DMS 273 (cell line): ENCODE measurements around the gene MARCHF3.
A peak's percentile ranks its signal among the peaks of the same experiment; 100 is the strongest.
"Not testable (repeated sequence)": the region's sequence is repeated elsewhere in the genome, so short reads cannot be mapped to it uniquely, and the experiment has no call there.

Experiments used
- DNase-seq: peaks from one replicate; lab custom pipeline; 2025; ENCODE audit not compliant: unreplicated experiment; lab: John Stamatoyannopoulos, UW

Gene MARCHF3

GRCh38 chr5:127012916-127013315, 17.4 kb downstream of the MARCHF3 start:
- peak; percentile 23 for DNase-seq

DNA sequence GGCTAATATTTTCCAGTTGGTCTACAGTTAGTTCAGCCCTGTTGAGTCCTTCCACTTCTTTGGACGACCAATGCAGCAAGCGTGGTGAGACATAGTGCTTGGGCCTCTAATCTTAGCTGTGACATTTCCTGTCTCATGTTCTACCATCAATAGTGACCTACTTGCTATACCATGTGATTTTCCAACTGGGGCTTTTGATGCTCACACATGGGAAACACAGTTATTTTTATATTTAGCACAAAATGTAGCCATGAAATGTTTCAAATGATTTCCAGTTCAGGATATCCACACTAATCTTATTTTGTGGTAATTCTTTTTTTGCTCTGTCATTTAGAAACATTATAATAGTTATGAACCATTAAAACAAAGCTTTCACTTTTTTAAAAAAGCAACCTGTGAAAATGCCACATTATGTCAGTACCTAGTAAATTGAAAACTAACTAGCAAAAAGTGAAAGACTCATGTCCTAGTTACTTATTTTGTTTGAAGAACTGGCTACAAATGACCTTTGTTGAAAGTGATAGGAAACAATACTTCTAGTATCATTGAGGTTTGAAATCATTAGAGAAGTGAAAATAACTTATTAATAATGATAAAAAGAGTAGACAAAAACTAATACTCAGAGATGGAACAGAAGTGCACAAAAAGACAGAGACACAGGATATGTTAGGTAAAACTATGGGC, 18.3 kb downstream of the MARCHF3 start:
- DNase-seq, result no peak

GRCh38 chr5:127011153-127011552, 19.2 kb downstream of the MARCHF3 start:
- no peak for DNase-seq

DNA sequence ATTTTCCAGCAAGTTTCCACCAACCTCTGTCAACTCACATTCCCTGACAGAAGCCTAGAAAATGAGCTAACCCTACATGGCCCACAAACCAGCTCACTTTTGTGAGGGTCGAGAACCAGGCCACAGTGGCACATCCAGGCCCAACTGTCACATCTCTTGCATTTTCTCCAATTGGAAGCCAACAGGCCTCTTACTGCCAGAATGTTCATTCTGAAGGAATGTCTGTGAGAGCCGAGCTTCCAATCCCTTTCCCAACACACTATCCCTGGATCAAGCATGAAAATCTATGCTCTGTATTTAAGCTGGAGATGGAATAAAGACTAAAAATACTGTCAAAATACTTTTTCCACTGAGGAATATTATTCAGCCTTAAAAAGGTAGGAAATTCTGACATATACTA, 20.0 kb downstream of the MARCHF3 start:
- DNase-seq, result no peak

DNA sequence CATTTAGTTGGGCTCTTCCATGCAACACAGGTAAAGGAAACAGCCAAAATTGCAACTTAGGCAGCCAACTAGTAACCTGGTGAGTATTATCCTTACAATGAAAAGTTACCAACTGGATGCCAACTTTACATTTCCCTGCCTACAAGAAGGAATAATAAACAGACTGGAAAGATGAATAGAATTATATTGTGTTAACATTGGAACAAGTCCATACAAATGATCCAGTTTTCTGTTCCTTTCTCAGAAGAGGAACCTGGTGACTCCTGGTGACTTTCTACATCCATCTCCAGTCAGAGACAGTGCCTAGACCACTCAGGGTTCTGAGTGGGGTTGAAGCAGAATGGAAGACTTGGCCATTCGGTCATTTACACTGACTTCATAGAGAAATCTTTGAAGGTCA, 20.6 kb downstream of the MARCHF3 start:
- DNase-seq, result no peak

GRCh38 chr5:127008300-127008975, 21.9 kb downstream of the MARCHF3 start:
- DNase-seq, result no peak

GRCh38 chr5:127007522-127007921, 22.8 kb downstream of the MARCHF3 start:
- no peak for DNase-seq

DNA sequence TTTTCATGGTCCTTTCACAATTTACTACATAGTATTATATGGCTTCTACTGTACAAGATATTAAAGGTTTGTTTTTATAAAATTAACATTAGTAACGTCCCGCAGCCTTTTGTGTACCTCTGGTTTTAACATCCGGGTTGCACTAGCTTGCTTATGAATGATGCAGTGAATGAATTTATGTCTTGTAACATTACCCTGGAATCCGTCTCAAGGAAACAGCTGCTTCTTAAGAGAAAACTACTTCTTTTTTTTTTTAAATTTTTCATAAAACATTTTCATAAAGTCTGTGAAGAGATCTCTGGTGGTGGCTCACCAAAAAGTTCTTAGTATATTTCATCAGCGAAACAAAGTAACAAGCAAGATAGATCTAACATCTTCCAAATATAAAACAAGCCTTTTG, 23.6 kb downstream of the MARCHF3 start:
- DNase-seq, result no peak

GRCh38 chr5:127005282-127005681, 25.1 kb downstream of the MARCHF3 start:
- DNase-seq, result not testable (repeated sequence)

DNA sequence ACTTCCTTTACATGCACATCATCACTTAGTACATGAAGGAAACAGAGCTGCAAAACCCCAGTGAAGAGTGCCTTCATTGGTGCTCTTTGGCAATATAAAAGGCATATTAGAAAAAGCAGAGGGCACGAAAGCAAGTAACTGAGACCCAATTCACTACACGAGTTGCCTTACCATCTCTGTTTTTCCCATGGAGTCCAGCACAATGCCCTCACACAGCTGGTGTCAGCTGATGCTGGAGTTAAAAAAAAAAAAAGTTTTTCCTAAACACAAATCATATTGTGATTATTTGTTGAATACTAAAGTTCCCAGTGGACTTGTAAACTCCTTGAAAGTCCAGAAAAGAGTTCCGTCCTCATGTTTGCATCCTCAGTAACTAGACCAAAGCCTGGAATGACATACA, 25.6 kb downstream of the MARCHF3 start:
- no peak for DNase-seq

- DNase-seq, result no peak
These were observed 26.4 kb downstream of the MARCHF3 start for GRCh38 chr5:127003798-127004495.

DNA sequence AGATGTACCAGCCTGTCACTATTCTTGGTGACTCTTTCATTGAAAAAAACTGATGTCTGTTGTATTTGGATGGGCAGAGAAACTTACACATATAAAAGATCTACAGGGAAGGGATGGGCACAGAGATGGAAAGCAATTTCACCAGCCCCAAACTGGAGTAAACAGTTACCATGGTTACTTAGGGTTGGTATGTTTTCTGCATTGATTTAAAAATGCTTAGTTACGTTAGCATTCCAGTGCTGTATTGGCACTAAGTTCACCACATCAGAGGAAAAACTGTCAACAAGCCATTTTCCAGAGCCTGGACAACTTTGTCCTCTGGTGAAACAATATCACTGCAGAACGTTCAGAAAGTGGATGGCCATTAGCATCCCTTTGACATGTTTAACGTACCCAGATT, 28.0 kb downstream of the MARCHF3 start:
- DNase-seq, result no peak

DNA sequence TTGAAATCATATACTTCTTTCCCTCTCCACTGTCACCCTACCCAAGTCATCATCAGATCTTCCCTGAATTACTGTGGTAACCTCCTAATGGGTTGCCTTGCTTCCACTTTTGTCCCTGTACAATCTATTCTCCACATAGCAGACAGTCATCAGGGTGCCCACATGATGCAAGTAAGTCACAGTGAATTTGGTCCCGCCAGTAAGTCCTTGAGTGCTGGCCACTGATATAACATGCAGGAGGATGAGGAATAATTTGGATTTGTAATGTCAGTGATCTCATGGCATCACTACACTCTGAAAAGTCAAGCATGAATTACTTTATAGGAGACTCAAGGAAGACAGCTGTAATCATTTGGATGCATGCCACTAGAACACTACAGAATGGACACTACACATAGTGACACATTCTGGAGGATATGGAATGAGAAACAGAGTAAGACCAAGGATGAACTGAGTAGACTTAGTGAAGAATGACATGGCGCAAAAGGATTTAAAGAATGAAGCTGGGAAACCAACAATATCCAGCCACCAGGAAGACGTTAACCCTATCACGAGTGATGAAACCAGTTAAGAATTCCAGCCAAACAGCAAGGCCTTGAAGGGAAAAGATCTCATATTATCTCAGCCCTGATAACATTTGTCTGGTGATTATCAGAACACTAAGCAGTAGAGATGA, 28.6 kb downstream of the MARCHF3 start:
- DNase-seq, result peak; percentile 39

DNA sequence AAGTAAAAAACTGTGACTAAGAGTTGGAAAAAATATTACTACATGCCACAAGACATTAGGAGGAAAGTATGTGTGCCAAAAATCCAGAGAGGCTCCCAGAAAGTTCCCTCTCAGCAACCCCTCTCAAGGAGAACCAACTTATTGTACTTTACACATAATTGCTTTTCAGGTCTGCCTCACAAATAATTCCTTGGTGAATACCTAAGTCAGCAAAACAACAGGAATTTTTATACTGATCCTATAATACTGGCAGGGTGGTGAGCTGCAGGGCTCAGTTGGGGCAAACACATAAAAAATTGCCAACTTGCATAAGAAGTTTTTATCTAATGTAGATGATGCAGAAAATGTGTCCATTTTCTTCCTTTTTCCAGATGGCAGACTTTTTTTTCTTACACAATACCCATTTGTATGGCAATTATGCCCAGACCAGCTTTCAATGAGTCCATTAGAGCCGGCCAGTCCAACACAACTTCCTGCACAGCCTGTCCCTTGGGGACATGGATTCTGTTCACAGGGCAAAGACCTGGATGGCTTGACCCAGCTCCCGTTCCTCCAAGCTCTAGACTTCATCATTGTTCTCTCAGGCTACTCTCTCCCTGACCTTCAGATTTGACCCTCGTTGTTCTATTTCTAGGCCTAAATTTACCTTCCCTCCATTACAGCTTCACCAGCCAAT, 31.3 kb downstream of the MARCHF3 start:
- peak; percentile 56 for DNase-seq

- peak; percentile 95 for DNase-seq
These were observed 32.1 kb downstream of the MARCHF3 start for GRCh38 chr5:126998201-126998631.

DNA sequence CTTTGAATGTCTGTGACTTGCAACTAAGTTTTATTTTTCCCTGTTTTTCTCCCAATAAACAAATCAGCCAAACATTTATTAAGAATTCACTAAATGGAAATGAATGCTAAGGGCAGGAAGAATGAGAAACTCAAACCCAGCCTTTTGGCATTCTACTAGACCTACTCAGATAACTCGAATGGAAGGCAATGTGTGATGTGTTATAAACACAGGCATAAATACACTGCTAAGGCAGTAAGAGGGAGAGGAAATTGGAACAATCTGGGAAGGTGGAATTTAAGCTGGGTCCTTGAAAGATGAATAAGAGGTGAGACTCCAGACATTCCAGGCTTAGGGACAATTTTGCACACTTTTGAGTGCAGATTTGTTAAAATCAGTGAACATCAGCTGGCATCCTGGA, 34.7 kb downstream of the MARCHF3 start:
- no peak for DNase-seq

GRCh38 chr5:126995039-126995438, 35.3 kb downstream of the MARCHF3 start:
- no peak for DNase-seq

DNA sequence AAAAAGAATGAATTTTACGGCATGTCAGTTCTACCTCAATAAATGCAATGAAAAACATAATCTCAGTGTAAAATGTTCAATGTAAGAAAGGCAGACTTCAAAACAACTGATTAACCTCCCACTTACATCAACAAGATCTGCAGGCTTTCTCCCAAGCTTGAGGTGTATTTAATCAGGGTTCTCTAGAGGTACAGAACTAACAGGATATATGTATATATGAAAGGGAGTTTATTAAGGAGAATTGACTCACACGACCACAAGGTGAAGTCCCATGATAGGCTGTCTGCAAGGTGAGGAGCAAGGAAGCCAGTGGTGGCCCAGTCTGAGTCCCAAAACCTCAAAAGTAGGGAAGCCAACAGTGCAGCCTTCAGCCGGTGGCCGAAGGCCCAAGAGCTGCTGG, 35.9 kb downstream of the MARCHF3 start:
- DNase-seq, result no peak

GRCh38 chr5:126988021-126988569, 42.3 kb downstream of the MARCHF3 start:
- peak; percentile 18 for DNase-seq

GRCh38 chr5:126987271-126987899, 43.0 kb downstream of the MARCHF3 start:
- DNase-seq, result no peak
